HCT116 (cell line): Measurements from ENCODE around the gene RANBP17. TPM values are rescaled to one million over a fixed set of nuclear protein-coding genes. Genes with fewer than 3 reads are reported as not detected.
"Not testable (repeated sequence)": the region's sequence is repeated elsewhere in the genome, so short reads cannot be mapped to it uniquely, and the experiment has no call there.

Source experiments
- ATAC-seq: fragments of 200-7000 bp; cut with Tn5 transposase; 2 replicates; pipeline ENCODE4 v1.9.1; 2020; ENCODE audit warnings: mild to moderate bottlenecking, moderate library complexity
- BruUV-seq: library from RNA; stranded (reverse); fragments of 400-500 nt; replicated peaks from 2 replicates; lab custom pipeline; 2021; lab: Mats Ljungman, UMichigan
- CTCF ChIA-PET: fragments of 300-600 bp; sonication (Branson Sonifier 250); formaldehyde crosslinking; loops from one replicate; lab custom pipeline; 2021; ENCODE audit warnings: antibody characterized with exemption; lab: Charles Lee
- POLR2A ChIA-PET: fragments of 300-600, 350-600 bp; sonication (Branson Sonifier 250); formaldehyde crosslinking; loops from one replicate; lab custom pipeline; 2021; ENCODE audit warnings: antibody characterized with exemption; lab: Charles Lee
- RAD21 ChIA-PET, 2 experiments: fragments of 300-600 bp; sonication (Branson Sonifier 250); formaldehyde crosslinking; loops; one replicate each; lab custom pipeline; 2023; ENCODE audit warnings: low total read pairs in 2 of 2; ENCODE audit not compliant: uncharacterized antibody in 2 of 2, unreplicated experiment in 2 of 2, low non-redundant PET in 1 of 2; lab: Charles Lee
- DNase-seq: peaks from one replicate; pipeline ENCODE4 v3.0.0-alpha.2; 2010; ENCODE audit warnings: low read depth, low spot score
- H2AFZ ChIP-seq: fragments of 200-600 bp; shearing (Covaris generic), sonication (generic); 2 replicates; pipeline ENCODE4 v1.6.1; 2017; ENCODE audit warnings: low read depth, mixed run types, mixed read lengths, antibody characterized with exemption, low read length; ENCODE audit not compliant: poor library complexity, severe bottlenecking
- H3K27ac ChIP-seq: 2 replicates; pipeline ENCODE4 v1.5.1; 2012; ENCODE audit warnings: low read depth, low read length
- H3K27me3 ChIP-seq: fragments of 200-600 bp; sonication (generic); 2 replicates; pipeline ENCODE4 v1.6.1; 2016; ENCODE audit warnings: mixed run types, low read length, mixed read lengths; ENCODE audit not compliant: insufficient read depth
- H3K36me3 ChIP-seq, 2 experiments: fragments of 200-500 bp in 1 of 2; fragments of 200-600 bp in 1 of 2; sonication (Bioruptor generic) in 1 of 2; sonication (generic) in 1 of 2; 2 replicates each; pipeline versions ENCODE4 v1.5.1 to v1.6.1; 2014 to 2016; ENCODE audit warnings: low read length in 2 of 2, inconsistent platforms in 1 of 2, mixed read lengths in 1 of 2, mixed run types in 1 of 2; ENCODE audit not compliant: insufficient read depth in 2 of 2, control insufficient read depth in 1 of 2
- H3K4me1 ChIP-seq, 2 experiments: fragments of 200-600 bp in 1 of 2; sonication (generic) in 1 of 2; 2 replicates each; pipeline versions ENCODE4 v1.5.1 to v1.6.1; 2012 to 2017; ENCODE audit warnings: low read length in 2 of 2, inconsistent platforms in 1 of 2, mild to moderate bottlenecking in 1 of 2, mixed read lengths in 1 of 2, mixed run types in 1 of 2, moderate library complexity in 1 of 2; ENCODE audit not compliant: insufficient read depth in 2 of 2, control insufficient read depth in 1 of 2
- H3K4me2 ChIP-seq: fragments of 200-600 bp; sonication (generic); 2 replicates; pipeline ENCODE4 v1.6.1; 2017; ENCODE audit warnings: mixed run types, low read length, mixed read lengths
- H3K4me3 ChIP-seq, 2 experiments: fragments of 200-600 bp in 1 of 2; sonication (generic) in 1 of 2; replicated peaks in 1 of 2; 2 replicates each; pipeline ENCODE4 v1.5.1; 2011 to 2016; ENCODE audit warnings: low read length in 2 of 2, control low read depth in 1 of 2, low read depth in 1 of 2, mild to moderate bottlenecking in 1 of 2, mixed read lengths in 1 of 2, mixed run types in 1 of 2
- H3K79me2 ChIP-seq: fragments of 200-600 bp; sonication (generic); 2 replicates; pipeline ENCODE4 v1.6.1; 2017; ENCODE audit warnings: mild to moderate bottlenecking, mixed run types, low read length, moderate library complexity, mixed read lengths; ENCODE audit not compliant: insufficient read depth
- H3K9ac ChIP-seq: fragments of 200-600 bp; sonication (generic); 2 replicates; pipeline ENCODE4 v1.6.1; 2016; ENCODE audit warnings: low read length, mixed read lengths
- H3K9me2 ChIP-seq: fragments of 200-600 bp; sonication (generic), shearing (Covaris generic); 2 replicates; pipeline ENCODE4 v1.6.1; 2017; ENCODE audit warnings: mixed run types, mild to moderate bottlenecking, moderate library complexity; ENCODE audit not compliant: insufficient read depth
- H3K9me3 ChIP-seq, 2 experiments: fragments of 200-500 bp in 1 of 2; fragments of 200-600 bp in 1 of 2; sonication (Bioruptor generic) in 1 of 2; sonication (generic) in 1 of 2; 2 replicates each; pipeline ENCODE4 v1.6.1; 2014 to 2017; ENCODE audit warnings: low read length in 2 of 2, mixed read lengths in 2 of 2, inconsistent platforms in 1 of 2, low read depth in 1 of 2, mild to moderate bottlenecking in 1 of 2, mixed run types in 1 of 2, moderate library complexity in 1 of 2; ENCODE audit not compliant: control insufficient read depth in 1 of 2, insufficient read depth in 1 of 2
- H4K20me1 ChIP-seq: fragments of 200-600 bp; sonication (generic), shearing (Covaris generic); 2 replicates; pipeline ENCODE4 v1.6.1; 2017; ENCODE audit warnings: mixed run types, mild to moderate bottlenecking, moderate library complexity; ENCODE audit not compliant: insufficient read depth
- CBX3 ChIP-seq: IDR thresholded peaks from 2 replicates; pipeline ENCODE4 v1.6.1; 2012; ENCODE audit warnings: low read depth
- CTCF ChIP-seq, 3 experiments: fragments of 200-600 bp in 1 of 3; sonication (generic) in 1 of 3; IDR thresholded peaks in 2 of 3; conservative IDR thresholded peaks in 1 of 3; 2 replicates each; pipeline ENCODE4 v1.5.1; 2012 to 2017; ENCODE audit warnings: low read depth in 2 of 3, low read length in 2 of 3, antibody characterized with exemption in 1 of 3, borderline replicate concordance in 1 of 3, control low read depth in 1 of 3, mild to moderate bottlenecking in 1 of 3, mixed read lengths in 1 of 3, mixed run types in 1 of 3, moderate library complexity in 1 of 3; ENCODE audit not compliant: insufficient read depth in 1 of 3
- ELF1 ChIP-seq: IDR thresholded peaks from 2 replicates; pipeline ENCODE4 v1.6.1; 2012; ENCODE audit warnings: low read depth, borderline replicate concordance
- EZH2phosphoT487 ChIP-seq: fragments of 200-600 bp; IDR thresholded peaks from 2 replicates; pipeline ENCODE4 v1.6.1; 2018; ENCODE audit warnings: antibody characterized with exemption, borderline replicate concordance
- FOSL1 ChIP-seq: IDR thresholded peaks from 2 replicates; pipeline ENCODE4 v1.6.1; 2012; ENCODE audit warnings: low read depth
- POLR2AphosphoS5 ChIP-seq: IDR thresholded peaks from 2 replicates; pipeline ENCODE4 v1.6.1; 2011; ENCODE audit warnings: mild to moderate bottlenecking, low read depth, low read length, moderate library complexity
- RAD21 ChIP-seq: IDR thresholded peaks from 2 replicates; pipeline ENCODE4 v1.6.1; 2012; ENCODE audit warnings: low read depth, mild to moderate bottlenecking
- SIN3A ChIP-seq: IDR thresholded peaks from 2 replicates; pipeline ENCODE4 v1.6.1; 2012; ENCODE audit warnings: low read depth
- SRF ChIP-seq: IDR thresholded peaks from 2 replicates; pipeline ENCODE4 v1.6.1; 2012; ENCODE audit warnings: low read depth
- ZFX ChIP-seq: fragments of 450-650 bp; IDR thresholded peaks from 2 replicates; pipeline ENCODE4 v1.6.1; 2017
- ZNF274 ChIP-seq: fragments of 200-500 bp; sonication (Bioruptor generic); IDR thresholded peaks from 2 replicates; pipeline ENCODE4 v1.6.1; 2014; ENCODE audit warnings: mild to moderate bottlenecking, low read depth, low read length, inconsistent platforms
- intact Hi-C: fragments of 100-400 bp; cut with micrococcal nuclease; formaldehyde crosslinking; loops from 2 replicates; pipeline ENCODE4 v1.10.0; 2022
- total RNA-seq: library from RNA; stranded (reverse); gene quantifications from one replicate; pipeline ENCODE4 v1.2.1, GENCODE V29; 2021; ENCODE audit not compliant: unreplicated experiment
- TF ChIP-seq, protein P1 (sequence below): IDR thresholded peaks from 2 replicates; pipeline ENCODE4 v1.6.1; 2012
- TF ChIP-seq, protein P2 (sequence below): IDR thresholded peaks from 2 replicates; pipeline ENCODE4 v1.6.1; 2011; ENCODE audit warnings: mild to moderate bottlenecking, low read length, moderate library complexity; ENCODE audit not compliant: insufficient replicate concordance; ENCODE audit errors: extremely low read depth

RANBP17 gene
- total RNA-seq, 1 experiment from 2014 or later, result 18.2 TPM

DNA sequence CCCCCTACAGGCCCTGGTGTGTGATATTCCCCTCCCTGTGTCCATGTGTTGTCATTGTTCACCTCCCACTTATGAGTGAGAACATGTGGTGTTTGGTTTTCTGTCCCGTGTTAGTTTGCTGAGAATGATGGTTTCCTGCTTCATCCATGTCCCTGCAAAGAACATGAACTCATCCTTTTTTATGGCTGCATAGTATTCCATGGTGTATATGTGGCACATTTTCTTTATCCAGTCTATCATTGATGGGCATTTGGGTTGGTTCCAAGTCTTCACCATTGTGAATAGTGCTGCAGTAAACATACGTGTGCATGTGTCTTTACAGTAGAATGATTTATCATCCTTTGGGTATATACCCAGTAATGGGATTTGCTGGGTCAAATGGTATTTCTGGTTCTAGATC, 313.1 kb downstream of the RANBP17 start:
- H3K79me2 ChIP-seq, H3K4me1 ChIP-seq, H3K9me2 ChIP-seq, RAD21 ChIA-PET, H3K27ac ChIP-seq, H3K9ac ChIP-seq, ATAC-seq, H3K4me3 ChIP-seq, H2AFZ ChIP-seq, H3K36me3 ChIP-seq, H3K27me3 ChIP-seq, DNase-seq, CTCF ChIA-PET, BruUV-seq, POLR2A ChIA-PET, H3K4me2 ChIP-seq, H3K9me3 ChIP-seq, H4K20me1 ChIP-seq: not testable (repeated sequence)
- intact Hi-C loops, result loop anchor here (10.0 kb wide), 1 partner anchor 360 kb away; no protein-coding TSS in a partner anchor

DNA sequence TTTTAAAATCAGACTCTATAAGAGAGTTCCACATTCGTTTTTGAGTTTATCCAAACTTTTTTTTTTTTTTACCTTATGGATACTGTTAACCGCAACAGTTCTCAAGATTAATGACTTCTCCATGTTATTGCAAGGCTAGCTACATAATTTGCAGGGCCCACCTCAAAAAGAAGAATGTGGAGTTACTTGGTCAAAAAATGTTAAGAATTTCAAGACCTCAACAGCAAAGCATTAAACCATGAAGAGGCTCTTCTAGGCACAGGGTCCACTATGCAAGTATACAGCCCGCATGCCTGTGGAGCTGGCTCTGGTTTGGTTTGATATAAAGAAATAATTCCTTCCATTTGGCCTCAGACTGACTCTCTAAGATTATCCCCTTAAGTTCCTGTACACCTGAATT, 313.9 kb downstream of the RANBP17 start:
- ChIA-PET POLR2A (no interaction called here), RAD21 (no interaction called here), CTCF (no interaction called here)
- Histone ChIP-seq H3K27me3 (no peaks in the 10 kb centered on the region), H3K27ac (no peak overlapping the region), H3K4me3 (no peak overlapping the region), H3K4me2 (no peak overlapping the region), H3K9me3 (no peaks in the 10 kb centered on the region), H3K36me3 (no peaks in the 10 kb centered on the region), H3K9ac (no peak overlapping the region), H2AFZ (no peak overlapping the region), H3K79me2 (no peaks in the 10 kb centered on the region), H3K4me1 (no peaks in the 10 kb centered on the region), H3K9me2 (no peaks in the 10 kb centered on the region), H4K20me1 (no peaks in the 10 kb centered on the region)
- no peak for DNase-seq
- ATAC-seq, result no peak
- BruUV-seq, result no TSS peak
- intact Hi-C loops, result loop anchor here (10.0 kb wide), 1 partner anchor 361 kb away; no protein-coding TSS in a partner anchor
- TF ChIP-seq POLR2AphosphoS5, result no peak
- TF ChIP-seq CBX3, result no peak
- no peak for TF ChIP-seq FOSL1
- no peak for TF ChIP-seq ELF1
- TF ChIP-seq SRF, result no peak
- TF ChIP-seq, protein P1, sequence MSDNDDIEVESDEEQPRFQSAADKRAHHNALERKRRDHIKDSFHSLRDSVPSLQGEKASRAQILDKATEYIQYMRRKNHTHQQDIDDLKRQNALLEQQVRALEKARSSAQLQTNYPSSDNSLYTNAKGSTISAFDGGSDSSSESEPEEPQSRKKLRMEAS, result no peak
- no peak for TF ChIP-seq ZNF274
- TF ChIP-seq SIN3A, result no peak
- TF ChIP-seq CTCF (IDR thresholded peaks at IDR 0.05 in 2 of 3, conservative IDR thresholded peaks at IDR 0.05 in 1 of 3; ENCODE audit: borderline replicate concordance in 1 of 3, insufficient read depth in 1 of 3, low read depth in 2 of 3, low read length in 2 of 3), result no peak
- no peak for TF ChIP-seq EZH2phosphoT487
- no peak for TF ChIP-seq RAD21
- TF ChIP-seq, protein P2, sequence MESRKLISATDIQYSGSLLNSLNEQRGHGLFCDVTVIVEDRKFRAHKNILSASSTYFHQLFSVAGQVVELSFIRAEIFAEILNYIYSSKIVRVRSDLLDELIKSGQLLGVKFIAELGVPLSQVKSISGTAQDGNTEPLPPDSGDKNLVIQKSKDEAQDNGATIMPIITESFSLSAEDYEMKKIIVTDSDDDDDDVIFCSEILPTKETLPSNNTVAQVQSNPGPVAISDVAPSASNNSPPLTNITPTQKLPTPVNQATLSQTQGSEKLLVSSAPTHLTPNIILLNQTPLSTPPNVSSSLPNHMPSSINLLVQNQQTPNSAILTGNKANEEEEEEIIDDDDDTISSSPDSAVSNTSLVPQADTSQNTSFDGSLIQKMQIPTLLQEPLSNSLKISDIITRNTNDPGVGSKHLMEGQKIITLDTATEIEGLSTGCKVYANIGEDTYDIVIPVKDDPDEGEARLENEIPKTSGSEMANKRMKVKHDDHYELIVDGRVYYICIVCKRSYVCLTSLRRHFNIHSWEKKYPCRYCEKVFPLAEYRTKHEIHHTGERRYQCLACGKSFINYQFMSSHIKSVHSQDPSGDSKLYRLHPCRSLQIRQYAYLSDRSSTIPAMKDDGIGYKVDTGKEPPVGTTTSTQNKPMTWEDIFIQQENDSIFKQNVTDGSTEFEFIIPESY, result no peak
- no peak for TF ChIP-seq ZFX
